GM19467 (cell line): ENCODE results near the gene MUC5AC.
"Not testable (repeated sequence)": the region's sequence is repeated elsewhere in the genome, so short reads cannot be mapped to it uniquely, and the experiment has no call there.

ENCODE experiments used
- ATAC-seq: cut with Tn5 transposase; IDR thresholded peaks from one replicate; pipeline ENCODE4 v1.9.1; 2021; ENCODE audit warnings: mild to moderate bottlenecking, moderate library complexity; ENCODE audit not compliant: unreplicated experiment

The MUC5AC gene

DNA sequence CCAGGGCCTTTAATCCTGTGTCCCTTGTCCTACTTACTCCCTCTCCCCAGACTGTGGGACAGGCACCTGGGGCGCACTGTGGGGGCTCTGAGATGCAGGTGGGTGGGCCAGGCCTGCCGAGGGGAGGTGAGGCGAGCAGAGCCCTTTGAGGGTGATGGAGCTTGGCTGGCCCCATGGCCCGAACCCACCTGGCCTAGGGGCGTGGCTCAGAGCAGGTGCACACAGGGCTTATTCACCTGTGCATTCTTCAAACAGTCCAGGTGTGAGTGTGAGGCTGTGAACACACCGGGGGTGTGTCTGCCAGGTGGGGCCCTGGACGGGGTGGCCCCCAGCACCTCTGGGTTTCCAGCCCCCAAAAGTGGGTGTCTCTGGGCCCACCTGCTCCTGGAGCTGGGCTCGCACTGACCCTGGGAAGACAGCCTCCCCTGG is 9.0 kb upstream of the MUC5AC start:
- ATAC-seq: no peak

DNA sequence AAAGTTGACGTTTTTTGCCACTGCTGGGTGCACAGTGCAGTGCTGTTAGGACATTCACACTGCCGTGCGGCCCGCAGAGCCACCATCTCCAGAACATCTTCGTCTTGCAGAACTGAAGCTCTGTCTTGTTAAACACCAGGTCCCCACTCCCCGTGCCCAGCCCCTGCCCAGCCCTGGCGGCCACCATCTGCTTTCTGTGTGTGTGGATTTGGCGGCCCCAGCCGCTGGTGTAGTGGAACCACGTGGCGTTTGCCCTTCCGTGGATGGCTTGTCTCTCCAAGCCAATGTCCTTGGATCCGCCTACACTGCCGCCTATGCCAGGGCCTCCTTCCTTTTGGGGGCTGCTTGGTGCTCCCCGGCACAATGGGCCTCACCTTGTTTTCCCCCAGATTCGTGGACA is 8.2 kb upstream of the MUC5AC start:
- ATAC-seq: no peak

DNA sequence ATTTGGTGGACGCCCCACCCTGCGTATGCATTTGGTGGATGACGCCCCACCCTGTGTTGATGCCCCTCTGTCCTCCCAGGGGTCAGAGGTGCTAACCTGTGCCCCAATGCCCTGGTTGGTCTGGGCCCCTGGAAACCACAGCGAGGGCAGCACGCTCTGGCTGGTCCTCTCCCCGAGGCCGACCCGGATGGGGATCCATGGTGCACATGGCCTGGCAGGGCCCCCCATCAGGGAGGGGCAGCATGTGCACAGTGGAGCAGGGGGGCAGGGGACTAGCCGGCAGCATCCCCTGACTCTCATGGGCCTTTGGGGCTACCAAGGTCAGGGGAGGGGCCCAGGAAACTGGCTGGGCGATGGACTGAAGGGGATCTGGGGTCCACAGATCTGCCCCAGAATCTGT is 7.6 kb upstream of the MUC5AC start:
- no peak for ATAC-seq

DNA sequence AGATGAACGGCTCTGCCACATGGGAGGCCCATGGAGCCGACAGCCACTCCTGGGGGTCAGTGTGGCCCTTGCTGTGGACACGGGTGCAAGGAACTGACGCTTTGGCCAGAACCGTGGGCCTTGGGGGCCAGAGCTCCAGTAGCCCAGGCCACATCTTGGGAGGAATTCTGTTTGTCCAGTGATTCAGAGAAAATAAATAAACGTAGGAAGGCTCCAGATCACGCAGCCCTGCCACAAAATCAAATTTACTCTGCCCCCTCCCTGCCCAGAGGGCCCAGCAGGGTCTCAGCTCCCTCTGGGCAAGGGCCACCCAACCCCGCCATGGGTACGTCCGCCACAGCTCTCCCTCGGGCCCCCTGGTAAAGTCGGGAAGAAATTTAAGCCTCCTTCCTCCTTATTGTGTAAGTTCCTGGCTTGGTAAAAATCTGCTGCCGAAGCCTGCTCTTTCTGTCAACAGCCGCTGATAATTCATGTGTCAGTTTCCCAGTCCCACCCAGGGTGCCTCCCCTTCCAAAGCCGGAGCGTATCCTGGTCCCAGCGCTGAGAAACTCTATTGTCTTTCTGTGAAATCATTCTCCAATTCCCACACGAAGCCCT is 6.9 kb upstream of the MUC5AC start:
- ATAC-seq: no peak

DNA sequence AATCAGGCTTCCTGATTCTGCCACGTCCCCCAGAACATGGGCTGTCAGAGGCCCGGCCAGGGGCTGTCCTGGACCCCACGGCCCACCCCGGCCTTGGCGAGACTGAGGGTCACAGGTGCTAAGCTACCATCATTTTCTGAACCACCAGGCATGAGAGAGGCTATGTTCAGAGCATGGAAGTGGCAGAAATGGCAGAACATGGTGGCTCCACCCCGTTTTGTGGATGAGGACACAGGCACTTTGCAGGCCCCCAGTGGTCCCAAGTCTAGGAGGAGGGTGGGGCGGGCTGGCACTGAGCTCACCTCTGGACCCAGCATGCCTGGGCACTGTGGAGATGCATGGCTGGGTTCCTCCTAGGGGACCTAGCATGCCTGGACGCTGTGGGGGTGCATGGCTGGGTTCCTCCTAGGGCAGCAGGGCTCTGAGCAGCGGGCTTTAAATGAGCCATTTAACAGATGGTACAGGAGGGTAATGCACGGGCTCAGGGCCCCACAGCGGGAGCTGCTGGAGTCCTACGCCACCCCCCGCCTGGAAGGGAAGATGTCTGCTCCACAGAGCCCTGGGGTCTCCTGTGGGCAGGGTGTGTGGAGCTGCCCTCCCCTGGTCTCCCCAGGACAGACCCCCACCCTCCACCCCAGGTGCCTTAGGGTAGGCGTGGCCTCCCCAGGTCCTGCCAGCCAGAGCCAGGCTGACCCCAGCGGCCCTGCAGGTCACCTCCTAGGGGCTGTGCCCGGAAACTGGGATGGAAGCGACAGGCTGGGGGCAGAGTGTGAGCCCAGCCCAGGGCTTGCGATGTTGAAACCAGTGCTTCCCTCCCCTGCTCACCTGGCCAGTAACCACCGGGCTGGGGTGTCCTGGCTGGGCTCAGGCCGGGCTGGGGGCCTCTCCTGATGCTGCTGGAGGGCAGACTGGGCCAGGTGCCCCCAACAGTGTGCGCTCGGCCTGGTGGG is 6.1 kb upstream of the MUC5AC start:
- no peak for ATAC-seq

DNA sequence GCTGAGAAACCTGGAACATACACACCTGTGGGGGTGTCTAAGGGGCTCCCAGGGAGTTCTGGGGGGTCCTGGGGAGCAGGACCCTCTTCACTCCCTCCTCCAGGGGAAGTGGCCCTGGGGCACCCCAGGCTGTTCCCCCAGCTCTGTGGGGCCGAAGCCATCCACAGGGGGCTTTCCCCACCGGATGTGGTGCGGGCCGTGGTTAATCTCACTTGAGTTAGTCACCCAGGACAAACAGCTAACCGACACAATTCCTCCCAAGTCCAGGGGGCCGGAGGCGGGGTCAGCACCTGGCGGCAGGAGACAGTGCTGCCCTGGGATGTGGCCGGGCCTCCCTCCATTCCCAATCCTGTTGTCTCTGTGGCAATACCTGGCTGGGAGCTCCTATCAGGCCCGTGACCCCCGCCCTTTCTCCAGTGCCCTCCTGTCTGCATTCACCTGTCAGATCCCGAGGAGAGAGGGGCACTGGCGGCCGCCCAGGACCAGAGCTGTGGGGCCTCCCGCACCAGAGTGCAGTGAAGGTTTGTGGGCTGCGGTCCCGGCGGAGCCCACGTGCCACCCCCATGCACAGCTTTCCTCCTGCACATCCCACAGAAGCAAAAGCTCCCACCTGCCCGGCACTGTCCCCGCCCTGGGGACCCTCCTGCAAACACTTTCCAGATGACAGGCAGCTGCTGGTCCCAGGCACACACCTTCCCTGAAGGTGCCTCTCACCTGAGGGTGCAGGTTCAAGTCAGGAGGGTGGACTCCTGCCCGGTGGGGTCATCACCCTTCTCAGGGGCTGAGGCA is 5.2 kb upstream of the MUC5AC start:
- ATAC-seq: no peak

DNA sequence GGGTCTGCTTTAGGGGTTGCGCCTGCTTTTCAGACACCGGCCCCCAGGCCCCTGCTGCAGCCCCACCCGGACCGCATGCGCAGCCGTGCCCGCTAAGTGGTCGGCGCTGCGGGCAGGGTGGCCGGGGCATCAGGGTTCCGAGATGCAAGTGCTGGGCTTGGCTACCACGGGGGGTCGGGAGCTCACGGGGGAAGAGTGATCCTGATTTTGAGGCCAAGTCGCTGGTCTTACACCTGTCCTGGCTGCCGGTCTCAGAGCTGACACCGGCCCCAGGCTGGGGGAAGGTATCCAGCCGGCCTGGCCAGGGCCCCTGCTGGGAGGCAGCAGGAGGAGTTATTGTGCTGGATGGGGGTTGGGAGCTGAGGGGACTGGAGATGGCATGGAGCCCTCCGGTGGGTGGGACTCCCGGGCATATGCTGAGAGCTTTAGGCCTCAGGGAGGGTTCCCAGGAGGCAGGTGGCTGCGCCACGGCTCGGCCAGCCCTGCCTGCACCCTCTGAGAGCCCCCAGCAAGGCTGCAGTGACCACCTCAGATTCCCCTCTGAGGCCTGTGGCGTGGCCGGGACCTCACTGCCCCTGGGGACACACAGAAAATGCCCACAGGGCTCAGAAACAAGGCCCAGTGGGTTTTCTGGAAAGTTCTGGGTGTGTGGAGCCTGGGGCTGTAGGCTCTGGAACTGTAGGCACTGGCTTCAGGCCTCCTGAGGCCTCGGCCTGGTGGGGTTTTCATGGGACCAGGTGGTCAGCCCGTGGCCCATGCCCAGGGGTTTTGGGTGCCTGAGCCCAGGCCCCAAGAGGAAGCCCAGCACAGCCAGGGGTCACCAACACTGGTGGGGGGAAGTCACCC is 4.4 kb upstream of the MUC5AC start:
- ATAC-seq: no peak

DNA sequence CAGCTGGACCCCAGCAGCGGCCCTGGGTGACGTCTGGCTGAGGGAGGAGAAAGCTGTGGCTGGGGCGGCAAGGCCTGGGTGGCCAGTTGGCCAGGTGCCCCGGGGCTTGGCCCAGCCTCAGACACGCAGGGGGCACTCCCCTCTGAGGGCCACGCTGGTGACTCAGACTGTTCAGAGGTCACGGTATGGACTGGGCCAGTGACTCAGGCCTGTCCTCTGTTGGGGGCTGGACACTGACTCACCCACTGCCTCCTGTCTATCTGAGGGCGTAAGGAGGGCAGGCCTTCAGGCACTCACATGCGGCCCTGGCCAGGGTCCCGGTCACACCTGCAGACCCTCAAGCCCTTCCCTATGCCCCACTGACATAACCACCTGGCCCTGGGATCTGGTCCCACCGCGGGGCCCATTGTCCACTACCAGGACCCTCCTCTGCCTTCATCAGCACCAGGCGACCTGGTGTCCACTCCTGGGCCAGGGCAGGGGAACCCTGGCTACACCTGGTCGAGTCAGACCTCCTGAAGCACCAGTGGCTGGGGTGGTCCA is 3.7 kb upstream of the MUC5AC start:
- no peak for ATAC-seq

DNA sequence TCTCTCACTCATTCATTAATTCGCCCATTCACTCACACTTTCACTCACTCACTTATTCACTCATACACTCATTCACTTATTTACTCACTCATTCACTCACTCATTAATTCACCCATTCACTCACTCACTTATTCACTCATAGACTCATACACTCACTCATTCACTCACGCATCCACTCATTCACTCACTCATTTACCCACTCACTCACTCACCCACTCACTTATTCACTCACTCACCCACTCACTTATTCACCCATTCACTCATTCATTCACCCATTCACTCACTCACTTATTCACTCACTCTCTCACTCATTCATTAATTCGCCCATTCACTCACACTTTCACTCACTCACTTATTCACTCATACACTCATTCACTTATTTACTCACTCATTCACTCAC is 3.1 kb upstream of the MUC5AC start:
- not testable (repeated sequence) for ATAC-seq

DNA sequence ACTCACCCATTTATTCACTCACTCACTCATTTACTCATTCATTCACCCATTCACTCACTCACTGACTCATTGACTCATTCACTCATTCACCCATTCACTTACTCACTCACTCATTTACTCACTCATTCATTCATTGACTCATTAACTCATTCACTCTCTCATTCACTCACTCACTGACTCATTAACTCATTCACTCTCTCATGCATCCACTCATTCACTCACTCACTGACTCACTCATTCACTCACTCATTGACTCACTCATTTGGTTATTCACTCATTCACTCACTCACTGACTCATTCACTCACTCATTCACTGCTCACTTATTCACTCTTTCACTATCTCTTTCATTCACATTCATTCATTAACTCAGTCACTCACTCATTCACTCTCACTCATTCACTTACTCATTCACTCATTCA is 2.5 kb upstream of the MUC5AC start:
- no peak for ATAC-seq

DNA sequence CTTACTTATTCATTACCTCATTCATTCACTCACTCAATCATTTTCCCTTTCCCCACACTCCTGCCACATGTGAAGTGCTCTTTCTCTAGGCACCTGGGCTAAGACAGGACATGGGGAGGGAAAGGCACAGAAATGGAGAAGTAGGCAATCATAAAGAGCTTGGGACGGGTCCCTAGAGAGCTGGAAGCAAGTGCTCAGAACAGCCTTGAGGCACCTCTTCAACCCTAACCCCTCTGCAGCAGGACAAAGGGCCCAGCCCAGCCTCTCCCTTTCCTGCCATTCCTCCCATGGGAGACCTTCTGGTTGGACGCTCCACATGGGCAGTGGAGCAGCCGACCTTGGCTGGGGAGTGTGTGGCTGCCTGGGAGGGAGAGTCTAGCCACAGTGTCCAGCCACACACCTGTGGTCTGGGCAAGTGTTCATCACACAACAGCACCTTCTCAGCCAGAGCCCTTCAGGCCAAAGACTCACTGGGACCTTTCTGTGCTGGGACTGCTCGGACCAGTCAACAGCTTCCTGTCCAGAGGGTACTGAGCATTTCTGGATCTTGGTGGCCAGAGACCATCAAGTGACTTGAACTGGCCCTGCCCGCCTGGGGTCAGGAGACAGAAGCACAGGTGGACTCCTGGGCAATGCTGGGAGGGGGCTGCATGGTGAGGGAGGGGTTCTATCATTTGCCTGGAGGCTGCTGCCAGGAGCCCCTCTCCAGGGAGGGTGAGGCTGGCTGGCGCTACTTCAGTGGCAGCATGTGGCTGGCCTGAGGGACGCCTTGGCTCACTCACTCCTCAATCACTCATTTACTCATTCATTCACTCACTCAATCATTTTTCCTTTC is 1.0 kb upstream of the MUC5AC start:
- ATAC-seq: no peak

DNA sequence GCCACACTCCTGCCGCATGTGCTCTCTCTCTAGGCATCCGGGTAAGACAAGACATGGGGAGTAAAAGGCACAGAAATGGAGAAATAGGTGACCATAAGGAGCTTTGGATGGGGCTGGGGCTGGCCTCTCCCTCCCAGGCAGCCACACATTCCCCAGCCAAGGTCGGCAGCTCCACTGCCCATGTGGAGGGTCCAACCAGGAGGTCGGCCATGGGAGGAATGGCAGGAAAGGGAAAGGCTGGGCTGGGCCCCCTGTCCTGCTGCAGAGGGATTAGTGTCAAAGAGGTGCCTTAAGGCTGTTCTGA is 460 bp upstream of the MUC5AC start:
- ATAC-seq: no peak

DNA sequence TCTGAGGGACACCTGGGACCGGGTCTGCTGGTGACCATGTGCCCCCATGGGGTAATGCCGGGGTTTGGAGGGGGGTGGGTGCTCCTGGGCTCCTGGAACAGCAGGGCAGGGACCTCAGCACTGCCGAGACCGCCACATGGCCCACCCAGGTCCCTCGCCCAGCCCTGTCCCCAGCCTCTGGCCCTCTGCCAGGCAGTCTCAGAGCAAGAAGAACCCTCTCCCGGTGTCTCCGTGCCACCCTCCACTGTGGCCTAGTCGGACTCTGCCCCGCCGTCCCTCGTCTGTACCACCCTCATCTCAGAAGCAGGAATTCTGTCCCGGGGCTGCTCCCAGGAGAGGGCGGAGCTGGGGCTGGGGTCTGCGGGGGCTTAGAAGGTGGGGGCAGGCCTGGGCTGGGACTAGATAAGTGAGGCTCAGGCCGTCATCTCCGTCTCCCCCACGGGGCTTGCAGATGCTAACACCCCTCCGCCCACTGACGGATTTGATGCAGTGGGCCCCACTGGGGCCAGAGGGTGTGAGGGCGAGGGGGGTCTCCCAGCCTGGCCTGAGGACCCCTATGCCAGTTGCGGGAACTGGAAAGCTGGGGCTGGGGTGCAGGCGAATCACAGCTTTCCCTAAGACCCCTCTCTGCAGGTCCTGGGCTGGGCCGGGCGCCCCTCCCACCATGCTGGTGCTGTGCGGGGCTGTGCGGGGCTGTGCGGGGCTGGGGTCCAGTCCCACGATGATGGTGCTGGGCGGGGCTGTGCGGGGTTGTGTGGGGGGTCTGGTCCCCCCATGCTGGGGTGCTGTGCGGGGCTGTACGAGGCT is 1.1 kb downstream of the MUC5AC start:
- ATAC-seq: no peak

DNA sequence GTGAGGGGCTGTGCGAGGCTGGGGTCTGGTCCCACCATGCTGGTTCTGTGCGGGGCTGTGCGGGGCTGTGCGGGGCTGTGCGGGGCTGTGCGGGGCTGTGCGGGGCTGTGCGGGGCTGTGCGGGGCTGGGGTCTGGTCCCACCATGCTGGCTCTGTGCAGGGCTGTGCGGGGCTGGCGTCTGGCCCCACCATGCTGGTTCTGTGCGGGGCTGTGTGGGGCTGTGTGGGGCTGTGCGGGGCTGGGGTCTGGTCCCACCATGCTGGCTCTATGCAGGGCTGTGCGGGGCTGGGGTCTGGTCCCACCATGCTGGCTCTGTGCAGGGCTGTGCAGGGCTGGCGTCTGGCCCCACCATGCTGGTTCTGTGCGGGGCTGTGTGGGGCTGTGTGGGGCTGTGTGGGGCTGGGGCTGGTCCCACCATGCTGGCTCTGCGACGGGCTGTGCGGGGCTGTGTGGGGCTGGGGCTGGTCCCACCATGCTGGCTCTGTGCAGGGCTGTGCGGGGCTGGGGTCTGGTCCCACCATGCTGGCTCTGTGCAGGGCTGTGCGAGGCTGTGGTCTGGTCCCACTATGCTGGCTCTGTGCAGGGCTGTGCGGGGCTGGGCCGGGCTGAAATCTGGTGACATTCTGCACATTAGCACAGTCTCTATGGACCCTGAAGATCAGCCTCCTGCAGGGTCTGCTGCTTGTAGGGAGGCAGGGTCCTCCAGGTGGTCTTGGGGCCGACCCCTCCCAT is 1.9 kb downstream of the MUC5AC start:
- not testable (repeated sequence) for ATAC-seq

DNA sequence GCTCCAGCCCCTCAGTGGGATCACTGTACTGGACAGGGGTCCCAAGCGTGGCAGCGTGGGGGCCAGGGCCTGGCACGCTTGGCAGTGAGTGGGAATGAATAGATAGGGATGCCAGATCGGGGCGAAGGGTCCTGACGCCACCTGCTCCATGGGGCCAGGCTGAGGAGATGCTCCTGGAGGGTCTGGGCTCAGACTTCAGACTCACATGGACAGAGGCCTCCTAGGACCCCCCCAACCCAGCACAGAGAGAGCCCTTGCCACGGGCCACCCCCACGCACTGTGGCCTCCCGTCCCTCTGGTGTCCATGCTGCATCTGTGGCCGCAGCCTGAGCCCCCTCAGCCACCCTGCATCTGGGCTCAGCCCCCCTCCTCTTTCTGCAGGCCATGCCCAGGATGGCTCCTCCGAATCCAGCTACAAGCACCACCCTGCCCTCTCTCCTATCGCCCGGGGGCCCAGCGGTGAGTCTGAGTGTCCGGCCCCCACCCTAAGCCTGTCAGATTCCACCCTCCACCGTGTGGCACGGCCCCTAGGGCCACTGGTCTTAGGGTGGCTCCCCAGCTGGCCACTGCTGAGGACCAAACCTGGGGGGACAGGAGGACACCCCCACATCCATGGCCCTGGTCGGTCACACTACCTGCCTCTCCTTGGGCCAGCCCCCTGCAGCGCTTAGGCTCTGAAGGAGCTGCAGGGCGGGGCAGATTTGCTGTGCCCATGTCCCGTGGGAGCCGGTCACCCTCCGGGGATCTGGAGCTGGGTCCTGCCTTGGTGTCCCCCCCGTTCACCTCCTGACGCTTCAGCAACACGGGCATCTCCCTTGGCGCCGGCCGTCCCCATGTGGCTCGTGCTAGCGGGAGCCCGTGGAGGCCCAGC is 2.7 kb downstream of the MUC5AC start:
- ATAC-seq: no peak

DNA sequence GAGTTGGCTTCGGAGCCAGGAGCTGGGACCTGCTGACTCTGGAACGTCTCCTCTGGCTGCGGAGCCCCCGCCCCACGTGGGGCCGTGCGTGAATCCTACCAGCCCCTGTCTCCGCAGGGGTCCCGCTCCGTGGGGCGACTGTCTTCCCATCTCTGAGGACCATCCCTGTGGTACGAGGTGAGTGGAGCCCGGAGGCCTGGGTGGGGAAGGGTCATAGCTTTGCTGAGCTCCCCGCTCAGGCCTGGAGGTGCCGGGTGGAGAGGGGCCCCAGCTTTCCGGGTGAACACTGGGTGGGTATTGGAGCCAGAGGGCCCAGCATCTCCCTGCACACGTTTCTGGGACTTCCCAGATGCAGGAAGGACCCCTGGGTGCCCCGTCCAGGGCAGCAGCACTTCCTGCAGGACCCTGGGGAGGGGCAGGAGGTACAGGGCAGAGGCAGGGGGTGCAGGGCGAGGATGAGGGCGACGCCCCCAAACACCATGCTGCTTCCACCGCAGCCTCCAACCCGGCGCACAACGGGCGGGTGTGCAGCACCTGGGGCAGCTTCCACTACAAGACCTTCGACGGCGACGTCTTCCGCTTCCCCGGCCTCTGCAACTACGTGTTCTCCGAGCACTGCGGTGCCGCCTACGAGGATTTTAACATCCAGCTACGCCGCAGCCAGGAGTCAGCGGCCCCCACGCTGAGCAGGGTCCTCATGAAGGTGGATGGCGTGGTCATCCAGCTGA is 3.8 kb downstream of the MUC5AC start:
- ATAC-seq: no peak

DNA sequence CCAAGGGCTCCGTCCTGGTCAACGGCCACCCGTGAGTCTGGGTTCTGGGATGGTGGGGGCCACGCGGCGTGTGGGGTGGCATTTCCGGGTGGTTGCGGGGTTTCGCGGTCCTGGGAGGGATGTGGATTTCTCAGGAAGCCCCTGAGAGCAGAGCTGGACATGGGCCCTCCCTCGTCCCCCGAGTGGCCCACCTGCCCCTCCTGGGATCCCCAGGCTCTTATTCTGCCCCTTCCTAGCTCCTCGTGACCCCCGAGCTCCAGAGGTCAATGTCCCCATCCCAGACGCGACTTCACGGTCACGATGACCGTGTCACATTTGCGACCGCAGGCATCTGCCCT is 4.4 kb downstream of the MUC5AC start:
- ATAC-seq: no peak
